Fibroblast of skin of abdomen (primary cell): ENCODE results near the gene WDR48.

ENCODE experiments used
- DNase-seq: peaks from one replicate; pipeline ENCODE4 v3.0.0-alpha.2; 2013

WDR48 gene

GRCh38 chr3:39102504-39103323, 50.9 kb downstream of the WDR48 start:
- no peak for DNase-seq

- DNase-seq = no peak
Observed at GRCh38 chr3:39103324-39103693, 51.5 kb downstream of the WDR48 start.

GRCh38 chr3:39103791-39104552, 52.2 kb downstream of the WDR48 start:
- DNase-seq = no peak

GRCh38 chr3:39104961-39105686, 53.3 kb downstream of the WDR48 start:
- DNase-seq = no peak

GRCh38 chr3:39105687-39106063, 53.9 kb downstream of the WDR48 start:
- no peak for DNase-seq

- DNase-seq = peak; percentile 34
Observed at GRCh38 chr3:39106281-39106811, 54.5 kb downstream of the WDR48 start.

GRCh38 chr3:39106851-39107387, 55.1 kb downstream of the WDR48 start:
- peak; percentile 48 for DNase-seq

GRCh38 chr3:39107388-39108199, 55.8 kb downstream of the WDR48 start, which contains the start of the genes GORASP1 and TTC21A:
Gene GORASP1, minus strand, starts transcription at chr3:39107627. Its CDS starts 86 bp downstream, at chr3:39107541.
Gene TTC21A, plus strand, starts transcription at chr3:39107680. Its CDS starts 158 bp downstream, at chr3:39107838.
- DNase-seq = peak; percentile 86

GRCh38 chr3:39108200-39108710, 56.4 kb downstream of the WDR48 start:
- no peak for DNase-seq

- DNase-seq = no peak
Observed at GRCh38 chr3:39109086-39109485, 57.3 kb downstream of the WDR48 start.

GRCh38 chr3:39110041-39110639, 58.3 kb downstream of the WDR48 start:
- no peak for DNase-seq

- DNase-seq = no peak
Observed at GRCh38 chr3:39112113-39112512, 60.3 kb downstream of the WDR48 start.

- no peak for DNase-seq
Observed at GRCh38 chr3:39112535-39112934, 60.7 kb downstream of the WDR48 start.

GRCh38 chr3:39113291-39113690, 61.5 kb downstream of the WDR48 start:
- no peak for DNase-seq

- DNase-seq = no peak
Observed at GRCh38 chr3:39114456-39114855, 62.6 kb downstream of the WDR48 start.

GRCh38 chr3:39115870-39116269, 64.1 kb downstream of the WDR48 start:
- no peak for DNase-seq

- no peak for DNase-seq
Observed at GRCh38 chr3:39118079-39118478, 66.3 kb downstream of the WDR48 start.

GRCh38 chr3:39118931-39119660, 67.3 kb downstream of the WDR48 start:
- DNase-seq = no peak

- DNase-seq = no peak
Observed at GRCh38 chr3:39121621-39122020, 69.8 kb downstream of the WDR48 start.

GRCh38 chr3:39122813-39123212, 71.0 kb downstream of the WDR48 start:
- DNase-seq = no peak
